ENCODE data around the gene WBP2.
"Not testable (repeated sequence)": the region's sequence is repeated elsewhere in the genome, so short reads cannot be mapped to it uniquely, and the experiment has no call there.

The WBP2 gene

GRCh38 chr17:75864448-75864871 is 9.3 kb upstream of the WBP2 start:
- Histone ChIP-seq H3K36me3 (ENCODE audit: low read length) (no peaks in the 10 kb centered on the region), H3K4me2 (ENCODE audit: low read depth, low read length, poor library complexity, severe bottlenecking) (no peak overlapping the region), H4K20me1 (ENCODE audit: low read depth, low read length) (no peaks in the 10 kb centered on the region), H3K4me3 (ENCODE audit: insufficient read depth, low read length, poor library complexity, severe bottlenecking) (no peak overlapping the region), H3K9me2 (replicated peaks; ENCODE audit: insufficient read depth, low read length) (no peaks in the 10 kb centered on the region), H3K27me3 (ENCODE audit: low read length) (no peaks in the 10 kb centered on the region), H2AFZ (ENCODE audit: low read depth, low read length, severe bottlenecking) (no peak overlapping the region), H3F3A (ENCODE audit: insufficient read depth) (peaks cover 5% of the 10 kb centered on the region; the same call in 1 of the 2 replicates), H3K79me2 (ENCODE audit: insufficient read depth, low read length) (no peaks in the 10 kb centered on the region), H3K9ac (ENCODE audit: low read length) (no peak overlapping the region), H3K27ac (ENCODE audit: low read depth, low read length) (no peak overlapping the region), H3K9me3 (ENCODE audit: insufficient read depth, low read length) (no peaks in the 10 kb centered on the region)
- TF ChIP-seq EZH2phosphoT487 (conservative IDR thresholded peaks at IDR 0.05; ENCODE audit: low read length) (no peak), CTCF (IDR thresholded peaks at IDR 0.05; ENCODE audit: insufficient read depth, low read length, poor library complexity, severe bottlenecking) (no peak)

GRCh38 chr17:75861927-75862317 is 6.8 kb upstream of the WBP2 start:
- H3K4me3 ChIP-seq (ENCODE audit: insufficient read depth, low read length, poor library complexity, severe bottlenecking), result no peak overlapping the region
- no peaks in the 10 kb centered on the region for H3K27me3 ChIP-seq (ENCODE audit: low read length)
- H3K79me2 ChIP-seq (ENCODE audit: insufficient read depth, low read length), result no peaks in the 10 kb centered on the region
- H4K20me1 ChIP-seq (ENCODE audit: low read depth, low read length), result no peaks in the 10 kb centered on the region
- no peak overlapping the region for H3K9ac ChIP-seq (ENCODE audit: low read length)
- no peak overlapping the region for H3K4me2 ChIP-seq (ENCODE audit: low read depth, low read length, poor library complexity, severe bottlenecking)
- TF ChIP-seq CTCF (IDR thresholded peaks at IDR 0.05; ENCODE audit: insufficient read depth, low read length, poor library complexity, severe bottlenecking) (no peak), EZH2phosphoT487 (conservative IDR thresholded peaks at IDR 0.05; ENCODE audit: low read length) (no peak)
- H3F3A ChIP-seq (ENCODE audit: insufficient read depth), result peaks cover 18% of the 10 kb centered on the region
- H3K27ac ChIP-seq (ENCODE audit: low read depth, low read length), result no peak overlapping the region
- H3K36me3 ChIP-seq (ENCODE audit: low read length), result no peaks in the 10 kb centered on the region
- no peaks in the 10 kb centered on the region for H3K9me2 ChIP-seq (replicated peaks; ENCODE audit: insufficient read depth, low read length)
- no peak overlapping the region for H2AFZ ChIP-seq (ENCODE audit: low read depth, low read length, severe bottlenecking)
- H3K9me3 ChIP-seq (ENCODE audit: insufficient read depth, low read length), result no peaks in the 10 kb centered on the region

- H4K20me1 ChIP-seq (ENCODE audit: low read depth, low read length); H2AFZ ChIP-seq (ENCODE audit: low read depth, low read length, severe bottlenecking): not testable (repeated sequence)
Observed at GRCh38 chr17:75859358-75859757, 4.2 kb upstream of the WBP2 start.

GRCh38 chr17:75856062-75856756 is 1.1 kb upstream of the WBP2 start:
- no peaks in the 10 kb centered on the region for H3K9me3 ChIP-seq (ENCODE audit: insufficient read depth, low read length)
- H3K9ac ChIP-seq (ENCODE audit: low read length), result peak overlapping the region; percentile 83
- peak overlapping the region; percentile 72 for H3K4me3 ChIP-seq (ENCODE audit: insufficient read depth, low read length, poor library complexity, severe bottlenecking)
- H3K36me3 ChIP-seq (ENCODE audit: low read length), result no peaks in the 10 kb centered on the region
- TF ChIP-seq EZH2phosphoT487 (conservative IDR thresholded peaks at IDR 0.05; ENCODE audit: low read length), result no peak
- peak; percentile 4 for TF ChIP-seq CTCF (IDR thresholded peaks at IDR 0.05; ENCODE audit: insufficient read depth, low read length, poor library complexity, severe bottlenecking)
- peak overlapping the region; percentile 57 for H2AFZ ChIP-seq (ENCODE audit: low read depth, low read length, severe bottlenecking)
- H3K79me2 ChIP-seq (ENCODE audit: insufficient read depth, low read length), result peaks cover 11% of the 10 kb centered on the region; the same call in 1 of the 2 replicates
- no peaks in the 10 kb centered on the region for H4K20me1 ChIP-seq (ENCODE audit: low read depth, low read length)
- peak overlapping the region; percentile 69 for H3K27ac ChIP-seq (ENCODE audit: low read depth, low read length)
- H3F3A ChIP-seq (ENCODE audit: insufficient read depth), result peaks cover 23% of the 10 kb centered on the region
- H3K9me2 ChIP-seq (replicated peaks; ENCODE audit: insufficient read depth, low read length), result no peaks in the 10 kb centered on the region
- no peaks in the 10 kb centered on the region for H3K27me3 ChIP-seq (ENCODE audit: low read length)
- peak overlapping the region; percentile 96 for H3K4me2 ChIP-seq (ENCODE audit: low read depth, low read length, poor library complexity, severe bottlenecking)

More at GRCh38 chr17:75859358-75859757, 4.2 kb upstream of the WBP2 start:
- H3K4me3 ChIP-seq (ENCODE audit: insufficient read depth, low read length, poor library complexity, severe bottlenecking); H3K27me3 ChIP-seq (ENCODE audit: low read length); H3K4me2 ChIP-seq (ENCODE audit: low read depth, low read length, poor library complexity, severe bottlenecking); H3K36me3 ChIP-seq (ENCODE audit: low read length); H3K9me2 ChIP-seq (replicated peaks; ENCODE audit: insufficient read depth, low read length); H3K9me3 ChIP-seq (ENCODE audit: insufficient read depth, low read length); H3K79me2 ChIP-seq (ENCODE audit: insufficient read depth, low read length); H3K9ac ChIP-seq (ENCODE audit: low read length): not testable (repeated sequence)
- H3K27ac ChIP-seq (ENCODE audit: low read depth, low read length), result peak overlapping the region; percentile 91; the same call in 1 of the 2 replicates
- H3F3A ChIP-seq (ENCODE audit: insufficient read depth), result peaks cover 23% of the 10 kb centered on the region
